NCI-H1105 treated with DMSO at 0.1 percent for 48 hours (cell line): ENCODE results near the gene UNC45A.

Experiments
- DNase-seq: peaks from one replicate; lab custom pipeline; 2025; lab: John Stamatoyannopoulos, UW

UNC45A gene

GRCh38 chr15:90942354-90943120 is 7.5 kb downstream of the UNC45A start:
- DNase-seq = no peak

- no peak for DNase-seq
Observed at GRCh38 chr15:90945091-90945490, 10.0 kb downstream of the UNC45A start.

GRCh38 chr15:90946538-90946937 is 11.5 kb downstream of the UNC45A start:
- no peak for DNase-seq

GRCh38 chr15:90946941-90947576 is 12.0 kb downstream of the UNC45A start:
- no peak for DNase-seq

GRCh38 chr15:90947577-90948357 is 12.7 kb downstream of the UNC45A start:
- no peak for DNase-seq

- DNase-seq = no peak
Observed at GRCh38 chr15:90948506-90948905, 13.4 kb downstream of the UNC45A start.

- no peak for DNase-seq
Observed at GRCh38 chr15:90949979-90950675, 15.0 kb downstream of the UNC45A start.

GRCh38 chr15:90950676-90951075 is 15.6 kb downstream of the UNC45A start:
- DNase-seq = no peak

- DNase-seq = no peak
Observed at GRCh38 chr15:90952901-90953677, 18.0 kb downstream of the UNC45A start.

GRCh38 chr15:90953947-90954711 is 19.0 kb downstream of the UNC45A start:
- DNase-seq = no peak

- DNase-seq = peak; percentile 84
Observed at GRCh38 chr15:90954712-90955623, 19.9 kb downstream of the UNC45A start, which contains the start of gene RCCD1. TSS of gene RCCD1 (plus strand) at chr15:90954884. CDS start at chr15:90956735, 1,851 bp downstream.

- peak; percentile 12 for DNase-seq
Observed at GRCh38 chr15:90955624-90956273, 20.7 kb downstream of the UNC45A start.

GRCh38 chr15:90956274-90957030 is 21.4 kb downstream of the UNC45A start:
- DNase-seq = peak; percentile 48

- no peak for DNase-seq
Observed at GRCh38 chr15:90957031-90957790, 22.1 kb downstream of the UNC45A start.

- no peak for DNase-seq
Observed at GRCh38 chr15:90957791-90958190, 22.7 kb downstream of the UNC45A start.

- DNase-seq = no peak
Observed at GRCh38 chr15:90959028-90959595, 24.0 kb downstream of the UNC45A start.

- DNase-seq = no peak
Observed at GRCh38 chr15:90959894-90960293, 24.8 kb downstream of the UNC45A start.
